ENCODE data around the gene NR0B2. TPM values are rescaled to one million over a fixed set of nuclear protein-coding genes. Genes with fewer than 3 reads are reported as not detected.

Gene NR0B2
- total and polyA plus RNA-seq, 10 of the 15 experiments (the other 5 are each of a cell fraction or from before 2014, with no cell fraction given), result not detected

- Histone ChIP-seq H3K36me3 (ENCODE audit: control insufficient read depth in 2 of 2, insufficient read depth in 2 of 2, low read length in 1 of 2) (no peaks in the 10 kb centered on the region), H3K79me2 (ENCODE audit: control insufficient read depth, insufficient read depth, low read length) (no peaks in the 10 kb centered on the region), H3K9ac (ENCODE audit: control insufficient read depth, insufficient read depth, low read length) (no peak overlapping the region), H4K20me1 (ENCODE audit: control insufficient read depth, insufficient read depth) (no peaks in the 10 kb centered on the region), H3K4me2 (ENCODE audit: control insufficient read depth, insufficient read depth) (no peak overlapping the region), H3K4me1 (ENCODE audit: control insufficient read depth, insufficient read depth, low read length) (no peaks in the 10 kb centered on the region), H3K27me3 (replicated peaks in 1 of 2; ENCODE audit: control insufficient read depth in 2 of 2, insufficient read depth in 2 of 2, low read length in 1 of 2) (peaks cover 6 to 7% of the 10 kb centered on the region in 2 experiments), H3K9me3 (replicated peaks; ENCODE audit: control insufficient read depth, insufficient read depth, low read length) (no peaks in the 10 kb centered on the region; the same call in 2 of the 3 replicates), H3K27ac (ENCODE audit: control insufficient read depth, insufficient read depth) (no peak overlapping the region), H2AFZ (ENCODE audit: control insufficient read depth, low read depth, low read length) (peak overlapping the region; percentile 61; the same call in 1 of the 2 replicates), H3K4me3 (no peak overlapping the region)
- TF ChIP-seq CHD4 (IDR thresholded peaks at IDR 0.05) (no peak), RAD51 (IDR thresholded peaks at IDR 0.05) (no peak), ETV6 (conservative IDR thresholded peaks at IDR 0.05 in 1 of 2, IDR thresholded peaks at IDR 0.05 in 1 of 2; ENCODE audit: borderline replicate concordance in 1 of 2, low read depth in 1 of 2) (no peak), SUZ12 (IDR thresholded peaks at IDR 0.05; ENCODE audit: unreplicated experiment) (no peak), POU2F2 (IDR thresholded peaks at IDR 0.05; ENCODE audit: borderline replicate concordance, low read depth, low read length) (no peak), JUNB (IDR thresholded peaks at IDR 0.05) (no peak), ZNF687 (IDR thresholded peaks at IDR 0.05) (no peak)
- ChIA-PET CTCF (no interaction called here), POLR2A (no interaction called here), SMC1A (ENCODE audit: uncharacterized antibody, unreplicated experiment) (no interaction called here), RAD21 (ENCODE audit: unreplicated experiment) (no interaction called here)
- in situ Hi-C loops (cut with MboI) (no loop called here), intact Hi-C loops (cut with micrococcal nuclease; ENCODE audit: unreplicated experiment) (no loop called here)
- no peak for FAIRE-seq
- WGBS (ENCODE audit: insufficient coverage, insufficient replicate concordance, low lambda C conversion rate, missing lambda C conversion rate), result 30% methylated on average over 13 of the region's 13 CpGs
- ATAC-seq, result no peak
- DNase-seq (ENCODE audit: low read depth, low spot score), result no peak
- no TSS peak for BruUV-seq (replicated peaks)
Measured at GRCh38 chr1:26959270-26959669, 45.5 kb upstream of the NR0B2 start.
